NT2/D1 (cell line): Measurements from ENCODE around the gene RGS7.

Source experiments
- SUZ12 ChIP-seq: IDR thresholded peaks from 2 replicates; pipeline ENCODE4 v1.6.1; 2011; ENCODE audit not compliant: insufficient read length, insufficient read depth; ENCODE audit errors: extremely low read depth
- YY1 ChIP-seq: IDR thresholded peaks from 2 replicates; pipeline ENCODE4 v1.6.1; 2011; ENCODE audit not compliant: insufficient read length, insufficient read depth
- ZNF274 ChIP-seq: IDR thresholded peaks from 2 replicates; pipeline ENCODE4 v1.6.1; 2011; ENCODE audit warnings: mild to moderate bottlenecking, low read depth, low read length

DNA sequence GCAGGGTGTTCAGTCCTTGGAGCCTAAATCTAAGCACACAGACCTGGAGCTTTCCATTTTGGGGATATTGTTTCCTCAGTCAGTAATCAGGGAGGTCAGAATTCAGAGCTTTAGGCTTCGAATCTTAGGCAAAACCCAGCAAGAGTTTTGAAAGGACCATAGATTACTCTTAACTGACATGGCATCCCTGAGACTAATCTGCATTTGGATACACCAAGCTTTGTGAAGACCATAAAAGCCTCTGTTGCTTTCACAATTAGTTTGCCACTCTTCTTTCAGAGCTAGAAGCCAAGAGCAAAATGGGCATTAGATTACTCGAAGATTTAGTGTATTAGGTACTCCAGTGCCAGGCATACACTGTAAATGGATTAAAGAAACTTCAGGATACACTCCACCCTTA lies 613.3 kb downstream of the RGS7 start:
- TF ChIP-seq ZNF274 (no peak), YY1 (no peak), SUZ12 (no peak)
